ENCODE measurements around the gene GIMAP6.
"Not testable (repeated sequence)": the region's sequence is repeated elsewhere in the genome, so short reads cannot be mapped to it uniquely, and the experiment has no call there.

Gene GIMAP6

GRCh38 chr7:150631866-150632864 is at the start of gene GIMAP6:
Gene GIMAP6, minus strand, starts transcription at chr7:150632385. Its CDS starts 2,243 bp downstream, at chr7:150630142.
- in situ Hi-C loops (cut with HindIII; ENCODE audit: low pct_unique_long_range_greater_than_20kb, low sequenced_read_pairs) = no loop called here
- DNase-seq (ENCODE audit: low read depth in 1 of 2, low spot score in 1 of 2) = no peak
- no peak for TF ChIP-seq JUND (IDR thresholded peaks at IDR 0.05; ENCODE audit: low read depth)

- in situ Hi-C loops (cut with HindIII; ENCODE audit: low pct_unique_long_range_greater_than_20kb, low sequenced_read_pairs); DNase-seq (ENCODE audit: low read depth in 1 of 2, low spot score in 1 of 2): not testable (repeated sequence)
Observed at GRCh38 chr7:150680364-150680763, 48.2 kb upstream of the GIMAP6 start.

GRCh38 chr7:150678601-150679000 is 46.4 kb upstream of the GIMAP6 start:
- DNase-seq (ENCODE audit: low read depth in 1 of 2, low spot score in 1 of 2); in situ Hi-C loops (cut with HindIII; ENCODE audit: low pct_unique_long_range_greater_than_20kb, low sequenced_read_pairs): not testable (repeated sequence)

- in situ Hi-C loops (cut with HindIII; ENCODE audit: low pct_unique_long_range_greater_than_20kb, low sequenced_read_pairs) = not testable (repeated sequence)
Observed at GRCh38 chr7:150676854-150677253, 44.7 kb upstream of the GIMAP6 start.

GRCh38 chr7:150676276-150676675 is 44.1 kb upstream of the GIMAP6 start:
- DNase-seq (ENCODE audit: low read depth in 1 of 2, low spot score in 1 of 2); in situ Hi-C loops (cut with HindIII; ENCODE audit: low pct_unique_long_range_greater_than_20kb, low sequenced_read_pairs): not testable (repeated sequence)

More at GRCh38 chr7:150676854-150677253, 44.7 kb upstream of the GIMAP6 start:
- DNase-seq (ENCODE audit: low read depth in 1 of 2, low spot score in 1 of 2) = not testable (repeated sequence)

GRCh38 chr7:150675714-150676113 is 43.5 kb upstream of the GIMAP6 start:
- DNase-seq (ENCODE audit: low read depth in 1 of 2, low spot score in 1 of 2) = no peak
- in situ Hi-C loops (cut with HindIII; ENCODE audit: low pct_unique_long_range_greater_than_20kb, low sequenced_read_pairs) = no loop called here

GRCh38 chr7:150671798-150672585 is 39.8 kb upstream of the GIMAP6 start:
- in situ Hi-C loops (cut with HindIII; ENCODE audit: low pct_unique_long_range_greater_than_20kb, low sequenced_read_pairs); DNase-seq (ENCODE audit: low read depth in 1 of 2, low spot score in 1 of 2): not testable (repeated sequence)

More at GRCh38 chr7:150675714-150676113, 43.5 kb upstream of the GIMAP6 start:
- TF ChIP-seq JUND (IDR thresholded peaks at IDR 0.05; ENCODE audit: low read depth) = no peak

GRCh38 chr7:150668977-150669376 is 36.8 kb upstream of the GIMAP6 start:
- DNase-seq (ENCODE audit: low read depth in 1 of 2, low spot score in 1 of 2) = no peak
- in situ Hi-C loops (cut with HindIII; ENCODE audit: low pct_unique_long_range_greater_than_20kb, low sequenced_read_pairs) = no loop called here
- TF ChIP-seq JUND (IDR thresholded peaks at IDR 0.05; ENCODE audit: low read depth) = no peak

- DNase-seq (ENCODE audit: low read depth in 1 of 2, low spot score in 1 of 2) = no peak
- in situ Hi-C loops (cut with HindIII; ENCODE audit: low pct_unique_long_range_greater_than_20kb, low sequenced_read_pairs) = no loop called here
- TF ChIP-seq JUND (IDR thresholded peaks at IDR 0.05; ENCODE audit: low read depth) = no peak
Observed at GRCh38 chr7:150668472-150668911, 36.3 kb upstream of the GIMAP6 start.

GRCh38 chr7:150666412-150666811 is 34.2 kb upstream of the GIMAP6 start:
- TF ChIP-seq JUND (IDR thresholded peaks at IDR 0.05; ENCODE audit: low read depth) = no peak
- in situ Hi-C loops (cut with HindIII; ENCODE audit: low pct_unique_long_range_greater_than_20kb, low sequenced_read_pairs) = no loop called here
- DNase-seq (ENCODE audit: low read depth in 1 of 2, low spot score in 1 of 2) = no peak

- no peak for TF ChIP-seq JUND (IDR thresholded peaks at IDR 0.05; ENCODE audit: low read depth)
- in situ Hi-C loops (cut with HindIII; ENCODE audit: low pct_unique_long_range_greater_than_20kb, low sequenced_read_pairs) = no loop called here
- no peak for DNase-seq (ENCODE audit: low read depth in 1 of 2, low spot score in 1 of 2)
Observed at GRCh38 chr7:150665896-150666295, 33.7 kb upstream of the GIMAP6 start.

- no peak for DNase-seq (ENCODE audit: low read depth in 1 of 2, low spot score in 1 of 2)
- in situ Hi-C loops (cut with HindIII; ENCODE audit: low pct_unique_long_range_greater_than_20kb, low sequenced_read_pairs) = no loop called here
- TF ChIP-seq JUND (IDR thresholded peaks at IDR 0.05; ENCODE audit: low read depth) = no peak
Observed at GRCh38 chr7:150665089-150665748, 33.0 kb upstream of the GIMAP6 start.
